ENCODE results near the gene NUDT6. TPM values are rescaled to one million over a fixed set of nuclear protein-coding genes. Genes with fewer than 3 reads are reported as not detected.

Gene NUDT6
- polyA plus RNA-seq, 1 donor from 2014 or later, result 12.4 TPM

DNA sequence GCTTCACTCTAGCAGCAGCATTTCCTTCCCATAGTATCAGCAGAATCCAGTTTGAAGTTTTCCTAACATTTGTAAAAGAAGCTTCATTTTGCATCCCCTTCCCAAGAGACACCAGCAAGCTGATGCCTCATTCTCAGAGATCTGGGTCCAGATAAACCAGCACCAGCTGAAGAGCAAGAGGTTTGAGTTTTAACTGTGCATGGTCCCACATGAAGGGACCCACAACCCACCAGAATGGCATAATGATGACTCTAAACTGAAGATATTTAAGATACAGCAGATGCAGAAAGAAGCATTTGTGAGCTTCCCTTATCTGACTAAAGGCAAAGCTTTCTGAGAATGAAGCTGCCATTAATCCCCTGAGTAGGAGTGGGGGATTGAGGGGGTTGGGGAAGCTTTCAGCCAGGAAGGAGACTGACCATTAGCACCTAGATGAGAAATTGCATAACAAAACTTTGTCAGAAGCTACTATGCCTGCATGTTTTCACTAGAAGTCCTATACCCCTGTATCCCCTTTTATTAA is 18.6 kb downstream of the NUDT6 start:
- H3K9ac ChIP-seq (ENCODE audit: low read length), result no peak overlapping the region
- no peaks in the 10 kb centered on the region for H3K79me2 ChIP-seq (replicated peaks; ENCODE audit: insufficient read depth, low read length)
- TF ChIP-seq, protein P1, sequence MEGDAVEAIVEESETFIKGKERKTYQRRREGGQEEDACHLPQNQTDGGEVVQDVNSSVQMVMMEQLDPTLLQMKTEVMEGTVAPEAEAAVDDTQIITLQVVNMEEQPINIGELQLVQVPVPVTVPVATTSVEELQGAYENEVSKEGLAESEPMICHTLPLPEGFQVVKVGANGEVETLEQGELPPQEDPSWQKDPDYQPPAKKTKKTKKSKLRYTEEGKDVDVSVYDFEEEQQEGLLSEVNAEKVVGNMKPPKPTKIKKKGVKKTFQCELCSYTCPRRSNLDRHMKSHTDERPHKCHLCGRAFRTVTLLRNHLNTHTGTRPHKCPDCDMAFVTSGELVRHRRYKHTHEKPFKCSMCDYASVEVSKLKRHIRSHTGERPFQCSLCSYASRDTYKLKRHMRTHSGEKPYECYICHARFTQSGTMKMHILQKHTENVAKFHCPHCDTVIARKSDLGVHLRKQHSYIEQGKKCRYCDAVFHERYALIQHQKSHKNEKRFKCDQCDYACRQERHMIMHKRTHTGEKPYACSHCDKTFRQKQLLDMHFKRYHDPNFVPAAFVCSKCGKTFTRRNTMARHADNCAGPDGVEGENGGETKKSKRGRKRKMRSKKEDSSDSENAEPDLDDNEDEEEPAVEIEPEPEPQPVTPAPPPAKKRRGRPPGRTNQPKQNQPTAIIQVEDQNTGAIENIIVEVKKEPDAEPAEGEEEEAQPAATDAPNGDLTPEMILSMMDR (IDR thresholded peaks at IDR 0.05; ENCODE audit: poor library complexity, severe bottlenecking), result no peak
- no peak for TF ChIP-seq POLR2AphosphoS5 (IDR thresholded peaks at IDR 0.05)
- no peaks in the 10 kb centered on the region for H3K36me3 ChIP-seq (ENCODE audit: insufficient read depth, low read length)
- H3F3A ChIP-seq (ENCODE audit: insufficient read depth, low read length, poor library complexity, severe bottlenecking), result no peaks in the 10 kb centered on the region
- no peaks in the 10 kb centered on the region for H3K9me3 ChIP-seq (ENCODE audit: low read length)
- no peaks in the 10 kb centered on the region for H3K9me2 ChIP-seq (ENCODE audit: insufficient read depth, low read length)
- no peaks in the 10 kb centered on the region for H4K20me1 ChIP-seq (ENCODE audit: insufficient read depth)
- H2AFZ ChIP-seq (ENCODE audit: low read depth, low read length), result no peak overlapping the region
- no peak overlapping the region for H3K4me2 ChIP-seq (ENCODE audit: low read length)
- H3K4me3 ChIP-seq (ENCODE audit: low read length), result no peak overlapping the region
- no peaks in the 10 kb centered on the region for H3K27me3 ChIP-seq (ENCODE audit: insufficient read depth, low read depth, low read length)
- no peak overlapping the region for H3K27ac ChIP-seq (ENCODE audit: low read length)

- no peak overlapping the region for H3K4me2 ChIP-seq (ENCODE audit: low read length)
- no peaks in the 10 kb centered on the region for H3K36me3 ChIP-seq (ENCODE audit: insufficient read depth, low read length)
- no peaks in the 10 kb centered on the region for H4K20me1 ChIP-seq (ENCODE audit: insufficient read depth)
- no peaks in the 10 kb centered on the region for H3F3A ChIP-seq (ENCODE audit: insufficient read depth, low read length, poor library complexity, severe bottlenecking)
- no peak overlapping the region for H3K4me3 ChIP-seq (ENCODE audit: low read length)
- no peaks in the 10 kb centered on the region for H3K79me2 ChIP-seq (replicated peaks; ENCODE audit: insufficient read depth, low read length)
- no peaks in the 10 kb centered on the region for H3K27me3 ChIP-seq (ENCODE audit: insufficient read depth, low read depth, low read length)
- no peak overlapping the region for H2AFZ ChIP-seq (ENCODE audit: low read depth, low read length)
- TF ChIP-seq MXI1 (conservative IDR thresholded peaks at IDR 0.05; ENCODE audit: poor library complexity, severe bottlenecking), result no peak
- TF ChIP-seq SMC3 (conservative IDR thresholded peaks at IDR 0.05; ENCODE audit: poor library complexity), result no peak
- no peak for TF ChIP-seq EP300 (conservative IDR thresholded peaks at IDR 0.05; ENCODE audit: poor library complexity, severe bottlenecking)
- no peak overlapping the region for H3K27ac ChIP-seq (ENCODE audit: low read length)
- H3K9ac ChIP-seq (ENCODE audit: low read length), result no peak overlapping the region
- no peaks in the 10 kb centered on the region for H3K9me3 ChIP-seq (ENCODE audit: low read length)
- H3K9me2 ChIP-seq (ENCODE audit: insufficient read depth, low read length), result peaks cover 2% of the 10 kb centered on the region
Measured at GRCh38 chr4:122901247-122902010, 21.0 kb downstream of the NUDT6 start.

GRCh38 chr4:122900314-122900713 is 22.1 kb downstream of the NUDT6 start:
- Histone ChIP-seq H3K9me2 (ENCODE audit: insufficient read depth, low read length) (peaks cover 2% of the 10 kb centered on the region), H3F3A (ENCODE audit: insufficient read depth, low read length, poor library complexity, severe bottlenecking) (no peaks in the 10 kb centered on the region), H3K79me2 (replicated peaks; ENCODE audit: insufficient read depth, low read length) (no peaks in the 10 kb centered on the region), H3K27me3 (ENCODE audit: insufficient read depth, low read depth, low read length) (no peaks in the 10 kb centered on the region), H3K9me3 (ENCODE audit: low read length) (no peaks in the 10 kb centered on the region), H4K20me1 (ENCODE audit: insufficient read depth) (no peaks in the 10 kb centered on the region), H3K4me3 (ENCODE audit: low read length) (no peak overlapping the region), H3K4me2 (ENCODE audit: low read length) (no peak overlapping the region), H3K9ac (ENCODE audit: low read length) (no peak overlapping the region), H3K36me3 (ENCODE audit: insufficient read depth, low read length) (no peaks in the 10 kb centered on the region), H2AFZ (ENCODE audit: low read depth, low read length) (no peak overlapping the region), H3K27ac (ENCODE audit: low read length) (no peak overlapping the region)
- TF ChIP-seq RAD21 (conservative IDR thresholded peaks at IDR 0.05) (no peak), EP300 (conservative IDR thresholded peaks at IDR 0.05; ENCODE audit: poor library complexity, severe bottlenecking) (no peak), SMC3 (conservative IDR thresholded peaks at IDR 0.05; ENCODE audit: poor library complexity) (no peak), POLR2AphosphoS5 (IDR thresholded peaks at IDR 0.05) (no peak), MXI1 (conservative IDR thresholded peaks at IDR 0.05; ENCODE audit: poor library complexity, severe bottlenecking) (no peak), EZH2 (IDR thresholded peaks at IDR 0.05; ENCODE audit: borderline replicate concordance, insufficient read depth, low read length, poor library complexity, severe bottlenecking) (no peak), TAF1 (IDR thresholded peaks at IDR 0.05; ENCODE audit: low read depth) (no peak)
- TF ChIP-seq, protein P1 (IDR thresholded peaks at IDR 0.05; ENCODE audit: poor library complexity, severe bottlenecking), result no peak
- TF ChIP-seq, protein P2, sequence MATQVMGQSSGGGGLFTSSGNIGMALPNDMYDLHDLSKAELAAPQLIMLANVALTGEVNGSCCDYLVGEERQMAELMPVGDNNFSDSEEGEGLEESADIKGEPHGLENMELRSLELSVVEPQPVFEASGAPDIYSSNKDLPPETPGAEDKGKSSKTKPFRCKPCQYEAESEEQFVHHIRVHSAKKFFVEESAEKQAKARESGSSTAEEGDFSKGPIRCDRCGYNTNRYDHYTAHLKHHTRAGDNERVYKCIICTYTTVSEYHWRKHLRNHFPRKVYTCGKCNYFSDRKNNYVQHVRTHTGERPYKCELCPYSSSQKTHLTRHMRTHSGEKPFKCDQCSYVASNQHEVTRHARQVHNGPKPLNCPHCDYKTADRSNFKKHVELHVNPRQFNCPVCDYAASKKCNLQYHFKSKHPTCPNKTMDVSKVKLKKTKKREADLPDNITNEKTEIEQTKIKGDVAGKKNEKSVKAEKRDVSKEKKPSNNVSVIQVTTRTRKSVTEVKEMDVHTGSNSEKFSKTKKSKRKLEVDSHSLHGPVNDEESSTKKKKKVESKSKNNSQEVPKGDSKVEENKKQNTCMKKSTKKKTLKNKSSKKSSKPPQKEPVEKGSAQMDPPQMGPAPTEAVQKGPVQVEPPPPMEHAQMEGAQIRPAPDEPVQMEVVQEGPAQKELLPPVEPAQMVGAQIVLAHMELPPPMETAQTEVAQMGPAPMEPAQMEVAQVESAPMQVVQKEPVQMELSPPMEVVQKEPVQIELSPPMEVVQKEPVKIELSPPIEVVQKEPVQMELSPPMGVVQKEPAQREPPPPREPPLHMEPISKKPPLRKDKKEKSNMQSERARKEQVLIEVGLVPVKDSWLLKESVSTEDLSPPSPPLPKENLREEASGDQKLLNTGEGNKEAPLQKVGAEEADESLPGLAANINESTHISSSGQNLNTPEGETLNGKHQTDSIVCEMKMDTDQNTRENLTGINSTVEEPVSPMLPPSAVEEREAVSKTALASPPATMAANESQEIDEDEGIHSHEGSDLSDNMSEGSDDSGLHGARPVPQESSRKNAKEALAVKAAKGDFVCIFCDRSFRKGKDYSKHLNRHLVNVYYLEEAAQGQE (IDR thresholded peaks at IDR 0.05; ENCODE audit: borderline replicate concordance), result no peak

Data from neural cell (in vitro differentiated cells).